ENCODE data around the gene CNTN5. TPM values are rescaled to one million over a fixed set of nuclear protein-coding genes. Genes with fewer than 3 reads are reported as not detected.
"Not testable (repeated sequence)": the region's sequence is repeated elsewhere in the genome, so short reads cannot be mapped to it uniquely, and the experiment has no call there.

Gene CNTN5
- total RNA-seq, 4 donors from 2014 or later = 0.16 TPM; not detected in 3

- H3K27me3 ChIP-seq = no peaks in the 10 kb centered on the region
- H3K36me3 ChIP-seq = no peaks in the 10 kb centered on the region
- no peak for ATAC-seq
Observed at GRCh38 chr11:99814738-99815137, 794.0 kb downstream of the CNTN5 start.

GRCh38 chr11:99818991-99819390 lies 798.2 kb downstream of the CNTN5 start:
- intact Hi-C loops (cut with DNase I; ENCODE audit: low total_unique reads) (no loop called here), in situ Hi-C loops (cut with MboI; ENCODE audit: low sequenced_read_pairs in 4 of 4) (no loop called here)
- Histone ChIP-seq H3K9me3 (no peaks in the 10 kb centered on the region), H3K4me3 (no peak overlapping the region), H3K4me1 (no peaks in the 10 kb centered on the region), H3K36me3 (no peaks in the 10 kb centered on the region), H3K27ac (no peak overlapping the region), H3K27me3 (no peaks in the 10 kb centered on the region)
- DNase-seq (no peak), ATAC-seq (no peak)
- no peak for TF ChIP-seq CTCF (IDR thresholded peaks at IDR 0.05 in 4 of 5, conservative IDR thresholded peaks at IDR 0.05 in 1 of 5)
- TF ChIP-seq POLR2A (IDR thresholded peaks at IDR 0.05) = no peak

More at GRCh38 chr11:99814738-99815137, 794.0 kb downstream of the CNTN5 start:
- intact Hi-C loops (cut with DNase I; ENCODE audit: low total_unique reads) (no loop called here), in situ Hi-C loops (cut with MboI; ENCODE audit: low sequenced_read_pairs in 4 of 4) (no loop called here)
- TF ChIP-seq CTCF (IDR thresholded peaks at IDR 0.05 in 4 of 5, conservative IDR thresholded peaks at IDR 0.05 in 1 of 5) (no peak), POLR2A (IDR thresholded peaks at IDR 0.05) (no peak)
- DNase-seq = no peak
- H3K9me3 ChIP-seq = no peaks in the 10 kb centered on the region
- H3K27ac ChIP-seq = no peak overlapping the region
- H3K4me3 ChIP-seq = no peak overlapping the region
- no peaks in the 10 kb centered on the region for H3K4me1 ChIP-seq

GRCh38 chr11:99822846-99823565 lies 802.3 kb downstream of the CNTN5 start:
- TF ChIP-seq CTCF (IDR thresholded peaks at IDR 0.05 in 4 of 5, conservative IDR thresholded peaks at IDR 0.05 in 1 of 5) (no peak), POLR2A (IDR thresholded peaks at IDR 0.05) (no peak)

GRCh38 chr11:99836739-99837138 lies 816.0 kb downstream of the CNTN5 start:
- intact Hi-C loops (cut with DNase I; ENCODE audit: low total_unique reads); H3K9me3 ChIP-seq; H3K4me1 ChIP-seq; H3K27me3 ChIP-seq; H3K36me3 ChIP-seq; H3K4me3 ChIP-seq; in situ Hi-C loops (cut with MboI; ENCODE audit: low sequenced_read_pairs in 4 of 4); ATAC-seq; DNase-seq; H3K27ac ChIP-seq: not testable (repeated sequence)

More at GRCh38 chr11:99822846-99823565, 802.3 kb downstream of the CNTN5 start:
- intact Hi-C loops (cut with DNase I; ENCODE audit: low total_unique reads) = no loop called here
- in situ Hi-C loops (cut with MboI; ENCODE audit: low sequenced_read_pairs in 4 of 4) = no loop called here
- Histone ChIP-seq H3K36me3 (no peaks in the 10 kb centered on the region), H3K27me3 (no peaks in the 10 kb centered on the region), H3K4me3 (no peak overlapping the region), H3K9me3 (no peaks in the 10 kb centered on the region), H3K27ac (no peak overlapping the region), H3K4me1 (no peaks in the 10 kb centered on the region)
- DNase-seq (no peak), ATAC-seq (no peak)

DNA sequence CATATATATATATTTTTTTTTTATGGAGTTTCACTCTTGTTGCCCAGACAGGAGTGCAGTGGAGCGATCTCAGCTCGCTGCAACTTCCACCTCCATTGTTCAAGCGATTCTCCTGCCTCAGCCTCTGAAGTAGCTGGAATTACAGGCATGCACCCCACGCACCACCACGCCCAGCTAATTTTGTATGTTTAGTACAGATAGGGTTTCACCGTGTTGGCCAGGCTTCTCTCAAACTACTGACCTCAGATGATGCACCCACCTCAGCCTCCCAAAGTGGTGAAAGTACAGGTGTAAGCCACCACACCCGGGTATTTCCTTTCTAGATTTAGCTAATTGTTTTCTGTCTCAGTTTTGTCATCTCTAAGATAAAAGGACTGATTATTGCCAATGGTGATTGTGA lies 821.1 kb downstream of the CNTN5 start:
- no peaks in the 10 kb centered on the region for H3K4me1 ChIP-seq
- intact Hi-C loops (cut with DNase I; ENCODE audit: low total_unique reads) = no loop called here
- H3K36me3 ChIP-seq = no peaks in the 10 kb centered on the region
- ATAC-seq = no peak
- H3K9me3 ChIP-seq = no peaks in the 10 kb centered on the region
- no peak for DNase-seq
- TF ChIP-seq POLR2A (IDR thresholded peaks at IDR 0.05) (no peak), CTCF (IDR thresholded peaks at IDR 0.05 in 4 of 5, conservative IDR thresholded peaks at IDR 0.05 in 1 of 5) (no peak)
- in situ Hi-C loops (cut with MboI; ENCODE audit: low sequenced_read_pairs in 4 of 4) = no loop called here
- no peaks in the 10 kb centered on the region for H3K27me3 ChIP-seq
- H3K27ac ChIP-seq = no peak overlapping the region
- H3K4me3 ChIP-seq = no peak overlapping the region

Measured in gastrocnemius medialis (tissue), 4 donors.